GM12878 (cell line): ENCODE measurements around the gene DCP1A. TPM values are rescaled to one million over a fixed set of nuclear protein-coding genes. Genes with fewer than 3 reads are reported as not detected.
"Not testable (repeated sequence)": the region's sequence is repeated elsewhere in the genome, so short reads cannot be mapped to it uniquely, and the experiment has no call there.

Experiments used
- ATAC-seq: fragments of 200-7000 bp; cut with Tn5 transposase; 3 replicates; pipeline ENCODE4 v1.9.1; 2020; ENCODE audit warnings: mild to moderate bottlenecking, moderate library complexity
- BruUV-seq: library from RNA; stranded (reverse); fragments of 400-500 nt; replicated peaks from 2 replicates; lab custom pipeline; 2021; lab: Mats Ljungman, UMichigan
- CTCF ChIA-PET: fragments of 300-600 bp; sonication (Branson Sonifier 250); formaldehyde crosslinking; extraction: SDS; loops from one replicate; lab custom pipeline; 2021; ENCODE audit warnings: inconsistent platforms; lab: Yijun Ruan, JAX
- POLR2A ChIA-PET: fragments of 350-600 bp; formaldehyde crosslinking; extraction: SDS; loops from one replicate; lab custom pipeline; 2021; ENCODE audit warnings: inconsistent platforms; lab: Charles Lee
- RAD21 ChIA-PET: fragments of 300-600 bp; sonication (Branson Sonifier 250); formaldehyde crosslinking; loops from one replicate; lab custom pipeline; 2023; ENCODE audit warnings: antibody characterized with exemption; ENCODE audit not compliant: unreplicated experiment; lab: Charles Lee
- SMC1A ChIA-PET: fragments of 300-600 bp; sonication (Branson Sonifier 250); formaldehyde crosslinking; loops from one replicate; lab custom pipeline; 2023; ENCODE audit not compliant: unreplicated experiment, uncharacterized antibody; lab: Charles Lee
- DNase-seq: peaks from one replicate; pipeline ENCODE4 v3.0.0-alpha.2; 2011; ENCODE audit warnings: low read depth, low spot score
- FAIRE-seq: peaks from 3 replicates; lab custom pipeline; 2011; peaks lifted over from hg19 to GRCh38; lab: Jason Lieb, UNC
- H2AFZ ChIP-seq: 2 replicates; pipeline ENCODE4 v1.6.0; 2011; ENCODE audit warnings: low read depth, low read length, control low read depth; ENCODE audit not compliant: control insufficient read depth
- H3K27ac ChIP-seq: 2 replicates; pipeline ENCODE4 v1.5.1; 2011; ENCODE audit warnings: control low read depth; ENCODE audit not compliant: control insufficient read depth, insufficient read depth
- H3K27me3 ChIP-seq, 2 experiments: replicated peaks in 1 of 2; 2 replicates each; pipeline versions ENCODE4 v1.6.0 to v1.6.1; 2011; ENCODE audit warnings: low read length in 1 of 2; ENCODE audit not compliant: control insufficient read depth in 2 of 2, insufficient read depth in 2 of 2
- H3K36me3 ChIP-seq, 2 experiments: 2 replicates each; pipeline ENCODE4 v1.5.1; 2011; ENCODE audit warnings: low read length in 1 of 2; ENCODE audit not compliant: control insufficient read depth in 2 of 2, insufficient read depth in 2 of 2
- H3K4me1 ChIP-seq: 2 replicates; pipeline ENCODE4 v1.6.1; 2011; ENCODE audit warnings: mild to moderate bottlenecking, low read length, moderate library complexity, mixed read lengths; ENCODE audit not compliant: control insufficient read depth, insufficient read depth
- H3K4me2 ChIP-seq: 2 replicates; pipeline ENCODE4 v1.6.0; 2011; ENCODE audit warnings: control low read depth; ENCODE audit not compliant: control insufficient read depth, insufficient read depth
- H3K4me3 ChIP-seq: fragments of 200-600 bp; sonication (generic); 2 replicates; pipeline ENCODE4 v1.5.1; 2016
- H3K79me2 ChIP-seq: 2 replicates; pipeline ENCODE4 v1.6.0; 2011; ENCODE audit warnings: low read length; ENCODE audit not compliant: control insufficient read depth, insufficient read depth
- H3K9ac ChIP-seq: 2 replicates; pipeline ENCODE4 v1.8.0; 2011; ENCODE audit warnings: low read length, control low read depth, mixed read lengths; ENCODE audit not compliant: control insufficient read depth, insufficient read depth
- H3K9me3 ChIP-seq: replicated peaks from 3 replicates; pipeline ENCODE4 v1.5.1; 2011; ENCODE audit warnings: mild to moderate bottlenecking, low read length; ENCODE audit not compliant: control insufficient read depth, insufficient read depth
- H4K20me1 ChIP-seq: 2 replicates; pipeline ENCODE4 v1.6.0; 2011; ENCODE audit not compliant: control insufficient read depth, insufficient read depth
- BMI1 ChIP-seq: fragments of 450-650 bp; IDR thresholded peaks from 2 replicates; pipeline ENCODE4 v1.6.1; 2016; ENCODE audit warnings: mild to moderate bottlenecking, moderate library complexity, borderline replicate concordance
- WGBS: methylation state at CpG from one replicate; pipeline ENCODE4 v1.1.6; 2016; ENCODE audit warnings: low lambda C conversion rate; ENCODE audit not compliant: insufficient replicate concordance, insufficient coverage; ENCODE audit errors: missing lambda C conversion rate; 5-methylcytosine and 5-hydroxymethylcytosine counted together
- in situ Hi-C: fragments of 300-500 bp; cut with MboI; formaldehyde crosslinking; loops from 9 replicates; pipeline ENCODE4 v1.14.3; 2018; ENCODE audit warnings: mixed read lengths
- intact Hi-C: fragments of 100-400 bp; cut with micrococcal nuclease; formaldehyde crosslinking; loops from one replicate; pipeline ENCODE4 v1.14.2; 2022; ENCODE audit not compliant: unreplicated experiment
- polyA plus RNA-seq, 11 experiments: library from polyadenylated mRNA; depleted of rRNA in 4 of 11; unstranded in 6 of 11; stranded (reverse) in 5 of 11; fragments of >200 nt; fragmentation: Nextera tagmentation in 4 of 11; fragmentation: Illumina TruSeq in 1 of 11; extraction: Ambion mirVana in 4 of 11; extraction: Trizol in 1 of 11; gene quantifications; 1 replicate in 1 of 11; 2 replicates in 10 of 11; pipeline versions ENCODE4 v1.2.1 to v1.2.3, GENCODE V29; 2011 to 2016; ENCODE audit warnings: inconsistent platforms in 2 of 11, missing spikeins in 2 of 11, low read depth in 1 of 11
- total RNA-seq, 4 experiments: library from RNA; depleted of rRNA in 3 of 4; stranded (reverse); fragments of >200 nt in 3 of 4; fragmentation: Illumina TruSeq in 1 of 4; extraction: Trizol in 1 of 4; gene quantifications; 2 replicates each; pipeline versions ENCODE4 v1.2.1 to v1.2.3, GENCODE V29; 2013 to 2021
- TF ChIP-seq, protein P1 (sequence below): fragments of 450-650 bp; IDR thresholded peaks from 2 replicates; pipeline ENCODE4 v1.6.1; 2016; ENCODE audit warnings: mild to moderate bottlenecking

The DCP1A gene
- total and polyA plus RNA-seq, 10 of the 15 experiments (the other 5 are each of a cell fraction or from before 2014, with no cell fraction given) = 12.5 to 34.6 (median 16.3) TPM

DNA sequence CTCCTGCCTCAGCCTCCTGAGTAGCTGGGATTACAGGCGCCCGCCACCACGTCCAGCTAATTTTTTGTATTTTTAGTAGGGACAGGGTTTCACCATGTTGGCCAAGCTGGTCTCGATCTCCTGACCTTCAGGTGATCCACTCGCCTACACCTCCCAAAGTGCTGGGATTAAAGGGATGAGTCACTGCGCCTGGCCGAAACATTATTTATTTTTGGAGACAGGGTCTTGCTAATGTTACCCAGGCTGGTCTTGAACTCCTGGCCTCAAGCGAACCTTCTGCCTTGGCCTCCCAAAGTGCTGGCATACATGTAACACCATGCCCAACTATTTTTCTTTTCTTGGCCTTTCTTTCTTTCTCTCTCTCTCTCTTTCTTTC lies 94.4 kb downstream of the DCP1A start:
- H2AFZ ChIP-seq, H3K36me3 ChIP-seq, H3K27me3 ChIP-seq, in situ Hi-C loops, FAIRE-seq, intact Hi-C loops, H3K9me3 ChIP-seq, H3K9ac ChIP-seq, ATAC-seq, BruUV-seq, DNase-seq: not testable (repeated sequence)
- RAD21 ChIA-PET = interaction anchor here (1.4 kb wide), 1 partner anchor 143 kb away, joined by 3 read pairs; no protein-coding TSS in a partner anchor
- H3K27ac ChIP-seq = peak overlapping the region; percentile 8; the same call in 1 of the 2 replicates
- CTCF ChIA-PET = interaction anchor here (0.9 to 1.5 kb wide), 2 partner anchors 33 to 53 kb away, joined by 4 read pairs; no protein-coding TSS in a partner anchor
- peak overlapping the region; percentile 92 for H3K4me3 ChIP-seq
- peaks cover 32% of the 10 kb centered on the region for H3K4me1 ChIP-seq
- POLR2A ChIA-PET = interaction anchor here (1.4 kb wide), 1 partner anchor 9 kb away, joined by 10 read pairs; no protein-coding TSS in a partner anchor
- peaks cover 73% of the 10 kb centered on the region for H3K79me2 ChIP-seq
- SMC1A ChIA-PET = interaction anchor here (1.2 to 2.5 kb wide), 2 partner anchors 33 to 72 kb away, joined by 3 to 5 read pairs; no protein-coding TSS in a partner anchor
- H3K4me2 ChIP-seq = peak overlapping the region; percentile 99
- H4K20me1 ChIP-seq = peaks cover 11% of the 10 kb centered on the region
- 24% methylated on average over 8 of the region's 8 CpGs for WGBS

DNA sequence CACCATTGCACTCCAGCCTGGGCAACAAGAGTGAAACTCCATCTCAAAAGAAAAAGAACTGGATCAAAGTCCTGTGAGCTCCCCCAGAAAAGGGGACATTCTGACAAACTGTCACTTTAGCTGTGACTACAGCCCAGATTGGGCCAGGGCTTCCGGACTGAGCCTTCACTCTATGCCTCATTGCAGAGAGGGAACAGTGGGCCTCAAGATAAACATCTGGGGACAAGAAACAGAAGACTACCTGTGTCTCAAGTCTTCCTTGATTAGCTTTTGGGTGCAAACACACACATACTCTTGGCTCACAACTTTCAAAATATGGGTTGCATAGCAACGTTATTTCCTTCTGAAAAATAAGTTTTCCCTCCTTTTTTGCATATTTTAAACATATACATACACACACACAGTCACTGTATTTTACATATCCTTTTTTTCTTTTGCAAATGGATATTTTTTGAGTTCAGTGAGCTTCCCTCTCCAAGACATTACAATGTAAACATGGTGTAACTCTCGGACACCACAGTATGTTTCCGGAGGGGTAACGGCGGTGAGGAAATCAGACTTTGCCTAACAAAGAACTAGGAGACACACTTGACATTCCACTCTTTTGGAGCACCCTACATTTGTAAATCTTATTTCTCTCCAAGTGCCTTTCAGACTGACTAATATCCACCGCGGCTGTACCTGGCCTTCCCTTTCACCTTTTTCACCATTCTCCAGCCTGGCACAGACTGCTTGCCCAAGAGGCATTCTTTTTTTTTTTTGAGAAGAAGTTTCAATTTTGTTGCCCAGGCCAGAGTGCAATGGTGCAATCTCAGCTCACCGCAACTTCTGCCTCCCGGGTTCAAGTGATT lies 95.0 kb downstream of the DCP1A start:
- ATAC-seq (no peak), DNase-seq (no peak), FAIRE-seq (no peak)
- Histone ChIP-seq H3K27me3 (no peaks in the 10 kb centered on the region), H3K4me2 (peak overlapping the region; percentile 99), H3K4me1 (peaks cover 32% of the 10 kb centered on the region), H3K4me3 (peak overlapping the region; percentile 92), H3K79me2 (peaks cover 79% of the 10 kb centered on the region), H4K20me1 (peaks cover 11% of the 10 kb centered on the region), H2AFZ (no peak overlapping the region), H3K9me3 (no peaks in the 10 kb centered on the region), H3K9ac (no peak overlapping the region), H3K27ac (no peak overlapping the region; the same call in 1 of the 2 replicates), H3K36me3 (no peaks in the 10 kb centered on the region)
- ChIA-PET POLR2A (interaction anchor here (0.6 to 1.4 kb wide), 4 partner anchors 9 to 639 kb away, joined by 3 to 10 read pairs (median 3); partner anchors contain the start of gene SELENOK), SMC1A (interaction anchor here (0.7 to 2.5 kb wide), 3 partner anchors 31 to 72 kb away, joined by 3 to 5 read pairs (median 3); no protein-coding TSS in a partner anchor), CTCF (interaction anchor here (0.9 to 1.5 kb wide), 3 partner anchors 32 to 118 kb away, joined by 3 to 4 read pairs (median 4); no protein-coding TSS in a partner anchor), RAD21 (interaction anchor here (1.4 kb wide), 1 partner anchor 142 kb away, joined by 3 read pairs; no protein-coding TSS in a partner anchor)
- intact Hi-C loops (no loop called here), in situ Hi-C loops (no loop called here)
- TSS peak; percentile 56 for BruUV-seq
- WGBS = 0% methylated on average over 10 of the region's 10 CpGs
- TF ChIP-seq BMI1 = no peak
- TF ChIP-seq, protein P1, sequence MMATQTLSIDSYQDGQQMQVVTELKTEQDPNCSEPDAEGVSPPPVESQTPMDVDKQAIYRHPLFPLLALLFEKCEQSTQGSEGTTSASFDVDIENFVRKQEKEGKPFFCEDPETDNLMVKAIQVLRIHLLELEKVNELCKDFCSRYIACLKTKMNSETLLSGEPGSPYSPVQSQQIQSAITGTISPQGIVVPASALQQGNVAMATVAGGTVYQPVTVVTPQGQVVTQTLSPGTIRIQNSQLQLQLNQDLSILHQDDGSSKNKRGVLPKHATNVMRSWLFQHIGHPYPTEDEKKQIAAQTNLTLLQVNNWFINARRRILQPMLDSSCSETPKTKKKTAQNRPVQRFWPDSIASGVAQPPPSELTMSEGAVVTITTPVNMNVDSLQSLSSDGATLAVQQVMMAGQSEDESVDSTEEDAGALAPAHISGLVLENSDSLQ = peak; percentile 25; the same call in 1 of the 2 replicates
